ENCODE measurements around the gene CCDC188.

The CCDC188 gene

DNA sequence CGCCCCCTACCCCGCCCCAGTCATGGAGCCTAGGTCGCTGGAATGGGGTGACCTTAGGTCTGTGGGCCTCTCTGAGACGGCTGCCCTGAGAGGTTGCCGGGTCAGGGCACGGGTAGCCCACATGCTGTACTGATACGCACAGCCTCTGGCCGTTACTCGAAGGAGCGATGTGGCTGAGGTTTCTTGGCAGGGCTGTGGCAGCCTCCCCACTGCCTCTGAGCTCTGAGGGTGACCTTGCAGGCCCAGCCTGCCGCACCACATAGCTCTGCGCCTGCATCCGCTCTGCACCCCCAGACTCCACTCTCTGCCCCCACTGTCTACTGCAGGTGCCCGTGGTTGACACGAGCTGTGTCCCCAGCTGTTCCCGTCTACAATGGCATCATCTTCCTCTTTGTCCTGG is 12.0 kb downstream of the CCDC188 start:
- CTCF ChIA-PET, result interaction anchor here (0.7 kb wide), 1 partner anchor 146 kb away, joined by 3 read pairs; no protein-coding TSS in a partner anchor
- H3K36me3 ChIP-seq (ENCODE audit: control insufficient read depth in 2 of 2, insufficient read depth in 1 of 2, low read length in 2 of 2), result peaks cover 0 to 67% of the 10 kb centered on the region in 2 experiments; a peak in 1 of 3 replicates
- no peak overlapping the region for H3K4me3 ChIP-seq (ENCODE audit: low read depth, low read length)
- H3K4me1 ChIP-seq (ENCODE audit: control insufficient read depth, insufficient read depth, low read length), result peaks cover 2% of the 10 kb centered on the region; the same call in 1 of the 2 replicates
- no peaks in the 10 kb centered on the region for H3K9me3 ChIP-seq (ENCODE audit: control insufficient read depth, insufficient read depth, low read depth, low read length)
- no peak overlapping the region for H3K27ac ChIP-seq (ENCODE audit: extremely low read depth, low read depth, low read length)
- POLR2A ChIA-PET, result no interaction called here
- no peak for TF ChIP-seq GLIS2 (tag by site-specific recombination; IDR thresholded peaks at IDR 0.05)
- TF ChIP-seq ZNF223 (tag by site-specific recombination; IDR thresholded peaks at IDR 0.05), result no peak
- TF ChIP-seq ZBTB8A (tag by site-specific recombination; IDR thresholded peaks at IDR 0.05), result no peak
- TF ChIP-seq ZXDB (tag by site-specific recombination; IDR thresholded peaks at IDR 0.05), result no peak
- TF ChIP-seq, protein P1, sequence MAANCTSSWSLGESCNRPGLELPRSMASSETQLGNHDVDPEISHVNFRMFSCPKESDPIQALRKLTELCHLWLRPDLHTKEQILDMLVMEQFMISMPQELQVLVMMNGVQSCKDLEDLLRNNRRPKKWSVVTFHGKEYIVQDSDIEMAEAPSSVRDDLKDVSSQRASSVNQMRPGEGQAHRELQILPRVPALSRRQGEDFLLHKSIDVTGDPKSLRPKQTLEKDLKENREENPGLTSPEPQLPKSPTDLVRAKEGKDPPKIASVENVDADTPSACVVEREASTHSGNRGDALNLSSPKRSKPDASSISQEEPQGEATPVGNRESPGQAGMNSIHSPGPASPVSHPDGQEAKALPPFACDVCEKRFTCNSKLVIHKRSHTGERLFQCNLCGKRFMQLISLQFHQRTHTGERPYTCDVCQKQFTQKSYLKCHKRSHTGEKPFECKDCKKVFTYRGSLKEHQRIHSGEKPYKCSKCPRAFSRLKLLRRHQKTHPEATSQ (tag by site-specific recombination; IDR thresholded peaks at IDR 0.05), result no peak
- TF ChIP-seq KLF1 (tag by site-specific recombination; IDR thresholded peaks at IDR 0.05), result no peak
- TF ChIP-seq, protein P2, sequence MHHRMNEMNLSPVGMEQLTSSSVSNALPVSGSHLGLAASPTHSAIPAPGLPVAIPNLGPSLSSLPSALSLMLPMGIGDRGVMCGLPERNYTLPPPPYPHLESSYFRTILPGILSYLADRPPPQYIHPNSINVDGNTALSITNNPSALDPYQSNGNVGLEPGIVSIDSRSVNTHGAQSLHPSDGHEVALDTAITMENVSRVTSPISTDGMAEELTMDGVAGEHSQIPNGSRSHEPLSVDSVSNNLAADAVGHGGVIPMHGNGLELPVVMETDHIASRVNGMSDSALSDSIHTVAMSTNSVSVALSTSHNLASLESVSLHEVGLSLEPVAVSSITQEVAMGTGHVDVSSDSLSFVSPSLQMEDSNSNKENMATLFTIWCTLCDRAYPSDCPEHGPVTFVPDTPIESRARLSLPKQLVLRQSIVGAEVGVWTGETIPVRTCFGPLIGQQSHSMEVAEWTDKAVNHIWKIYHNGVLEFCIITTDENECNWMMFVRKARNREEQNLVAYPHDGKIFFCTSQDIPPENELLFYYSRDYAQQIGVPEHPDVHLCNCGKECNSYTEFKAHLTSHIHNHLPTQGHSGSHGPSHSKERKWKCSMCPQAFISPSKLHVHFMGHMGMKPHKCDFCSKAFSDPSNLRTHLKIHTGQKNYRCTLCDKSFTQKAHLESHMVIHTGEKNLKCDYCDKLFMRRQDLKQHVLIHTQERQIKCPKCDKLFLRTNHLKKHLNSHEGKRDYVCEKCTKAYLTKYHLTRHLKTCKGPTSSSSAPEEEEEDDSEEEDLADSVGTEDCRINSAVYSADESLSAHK (tag by site-specific recombination; IDR thresholded peaks at IDR 0.05), result no peak
- no peak for TF ChIP-seq ZNF416 (tag by site-specific recombination; IDR thresholded peaks at IDR 0.05)
- no peak for TF ChIP-seq ZFP3 (tag by site-specific recombination; IDR thresholded peaks at IDR 0.05; ENCODE audit: low read depth)
- TF ChIP-seq, protein P3, sequence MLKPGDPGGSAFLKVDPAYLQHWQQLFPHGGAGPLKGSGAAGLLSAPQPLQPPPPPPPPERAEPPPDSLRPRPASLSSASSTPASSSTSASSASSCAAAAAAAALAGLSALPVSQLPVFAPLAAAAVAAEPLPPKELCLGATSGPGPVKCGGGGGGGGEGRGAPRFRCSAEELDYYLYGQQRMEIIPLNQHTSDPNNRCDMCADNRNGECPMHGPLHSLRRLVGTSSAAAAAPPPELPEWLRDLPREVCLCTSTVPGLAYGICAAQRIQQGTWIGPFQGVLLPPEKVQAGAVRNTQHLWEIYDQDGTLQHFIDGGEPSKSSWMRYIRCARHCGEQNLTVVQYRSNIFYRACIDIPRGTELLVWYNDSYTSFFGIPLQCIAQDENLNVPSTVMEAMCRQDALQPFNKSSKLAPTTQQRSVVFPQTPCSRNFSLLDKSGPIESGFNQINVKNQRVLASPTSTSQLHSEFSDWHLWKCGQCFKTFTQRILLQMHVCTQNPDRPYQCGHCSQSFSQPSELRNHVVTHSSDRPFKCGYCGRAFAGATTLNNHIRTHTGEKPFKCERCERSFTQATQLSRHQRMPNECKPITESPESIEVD (tag by site-specific recombination; IDR thresholded peaks at IDR 0.05), result no peak
- no peak for TF ChIP-seq OVOL3 (tag by site-specific recombination; IDR thresholded peaks at IDR 0.05)
- TF ChIP-seq, protein P4, sequence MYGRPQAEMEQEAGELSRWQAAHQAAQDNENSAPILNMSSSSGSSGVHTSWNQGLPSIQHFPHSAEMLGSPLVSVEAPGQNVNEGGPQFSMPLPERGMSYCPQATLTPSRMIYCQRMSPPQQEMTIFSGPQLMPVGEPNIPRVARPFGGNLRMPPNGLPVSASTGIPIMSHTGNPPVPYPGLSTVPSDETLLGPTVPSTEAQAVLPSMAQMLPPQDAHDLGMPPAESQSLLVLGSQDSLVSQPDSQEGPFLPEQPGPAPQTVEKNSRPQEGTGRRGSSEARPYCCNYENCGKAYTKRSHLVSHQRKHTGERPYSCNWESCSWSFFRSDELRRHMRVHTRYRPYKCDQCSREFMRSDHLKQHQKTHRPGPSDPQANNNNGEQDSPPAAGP (tag by site-specific recombination; IDR thresholded peaks at IDR 0.05), result no peak
- TF ChIP-seq, protein P5, sequence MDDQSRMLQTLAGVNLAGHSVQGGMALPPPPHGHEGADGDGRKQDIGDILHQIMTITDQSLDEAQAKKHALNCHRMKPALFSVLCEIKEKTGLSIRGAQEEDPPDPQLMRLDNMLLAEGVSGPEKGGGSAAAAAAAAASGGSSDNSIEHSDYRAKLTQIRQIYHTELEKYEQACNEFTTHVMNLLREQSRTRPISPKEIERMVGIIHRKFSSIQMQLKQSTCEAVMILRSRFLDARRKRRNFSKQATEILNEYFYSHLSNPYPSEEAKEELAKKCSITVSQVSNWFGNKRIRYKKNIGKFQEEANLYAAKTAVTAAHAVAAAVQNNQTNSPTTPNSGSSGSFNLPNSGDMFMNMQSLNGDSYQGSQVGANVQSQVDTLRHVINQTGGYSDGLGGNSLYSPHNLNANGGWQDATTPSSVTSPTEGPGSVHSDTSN (CRISPR knock-in tag; IDR thresholded peaks at IDR 0.05), result no peak
- no peak for TF ChIP-seq ZNF37A (tag by site-specific recombination; IDR thresholded peaks at IDR 0.05)
- TF ChIP-seq ZNF660 (tag by site-specific recombination; IDR thresholded peaks at IDR 0.05), result no peak
- no peak for TF ChIP-seq ZNF785 (tag by site-specific recombination; IDR thresholded peaks at IDR 0.05)
- no peak for TF ChIP-seq ZNF24 (tag by site-specific recombination; IDR thresholded peaks at IDR 0.05)
- TF ChIP-seq ZNF10 (tag by site-specific recombination; IDR thresholded peaks at IDR 0.05), result no peak
- no peak for TF ChIP-seq HOXC10 (CRISPR knock-in tag; IDR thresholded peaks at IDR 0.05)
- no peak for TF ChIP-seq ZNF155 (tag by site-specific recombination; IDR thresholded peaks at IDR 0.05)
